Activated CD4-positive, alpha-beta T cell treated with anti-CD3 and anti-CD28 coated beads, Interleukin-2, amount 10 ng/mL, durations not matched to agents 7 days and 5 days (primary cell): ENCODE results near the gene PTGIS. TPM values are rescaled to one million over a fixed set of nuclear protein-coding genes. Genes with fewer than 3 reads are reported as not detected.

ENCODE experiments used
- CTCF ChIA-PET: fragments of 350-600 bp; sonication (Branson Sonifier 250); formaldehyde crosslinking; loops from one replicate; lab custom pipeline; 2021; ENCODE audit warnings: antibody characterized with exemption; lab: Charles Lee
- POLR2A ChIA-PET: fragments of 350-600 bp; sonication (Branson Sonifier 250); formaldehyde crosslinking; loops from one replicate; lab custom pipeline; 2021; ENCODE audit warnings: antibody characterized with exemption; lab: Charles Lee
- DNase-seq: peaks from one replicate; pipeline ENCODE4 v3.0.0-alpha.2; 2020
- H3K27ac Mint-ChIP-seq: one replicate; pipeline ENCODE4 v1.8.0; 2021; ENCODE audit warnings: mild to moderate bottlenecking, moderate library complexity, mixed read lengths
- H3K27me3 Mint-ChIP-seq: one replicate; pipeline ENCODE4 v1.8.0; 2021; ENCODE audit warnings: mixed read lengths
- H3K36me3 Mint-ChIP-seq: one replicate; pipeline ENCODE4 v1.8.0; 2021; ENCODE audit warnings: low read depth, mixed read lengths
- H3K4me1 Mint-ChIP-seq: one replicate; pipeline ENCODE4 v1.8.0; 2021; ENCODE audit warnings: mixed read lengths
- H3K4me3 Mint-ChIP-seq: one replicate; pipeline ENCODE4 v1.8.0; 2021; ENCODE audit warnings: mild to moderate bottlenecking, moderate library complexity, mixed read lengths
- H3K9me3 Mint-ChIP-seq: one replicate; pipeline ENCODE4 v1.8.0; 2021; ENCODE audit warnings: mixed read lengths
- total RNA-seq, 2 experiments: library from RNA; stranded (reverse); gene quantifications; one replicate each; pipeline ENCODE4 v1.2.3, GENCODE V29; 2021

Gene PTGIS
- total RNA-seq, 2 experiments from 2014 or later, result 0.40 to 0.62 TPM

DNA sequence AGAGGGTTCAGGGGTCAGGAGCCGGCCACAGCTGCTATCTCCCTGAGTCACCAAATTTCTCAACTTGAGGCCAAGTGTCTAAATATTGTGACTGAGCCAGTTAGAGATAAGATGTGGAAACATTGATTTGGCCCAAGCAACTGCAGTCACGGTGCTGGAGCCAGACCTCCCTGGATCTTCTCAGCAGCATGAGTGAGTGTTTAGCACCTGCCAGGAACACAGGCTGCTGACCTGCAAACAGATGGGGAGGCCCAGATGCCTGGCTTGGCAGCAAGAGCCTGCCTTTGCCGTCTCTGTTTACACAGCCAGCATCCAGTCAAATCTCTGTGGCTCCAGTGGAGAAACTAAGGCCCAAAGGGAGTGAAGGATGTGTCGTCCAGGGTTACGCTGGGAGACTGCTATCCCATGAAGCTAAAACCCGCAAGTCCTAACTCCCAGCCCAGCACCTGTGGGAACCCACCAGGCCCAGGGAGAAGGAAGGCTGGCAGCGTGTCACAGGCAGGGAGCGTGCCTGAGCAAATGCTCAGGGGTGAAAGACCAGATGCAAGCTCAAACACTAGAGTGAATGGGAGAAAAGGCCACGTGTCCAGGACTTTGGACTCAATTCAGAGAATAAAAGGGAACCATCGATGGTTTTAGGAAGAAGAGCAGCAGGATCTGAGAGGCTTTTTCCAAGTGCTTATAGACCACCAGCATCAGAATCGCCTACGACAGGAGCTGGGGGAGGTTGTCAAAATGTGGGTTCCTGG, 15.9 kb upstream of the PTGIS start:
- DNase-seq, result no peak
- POLR2A ChIA-PET, result interaction anchor here (1.2 kb wide), 1 partner anchor 10 kb away, joined by 3 read pairs; no protein-coding TSS in a partner anchor
- peaks cover 21% of the 10 kb centered on the region for H3K27me3 Mint-ChIP-seq
- CTCF ChIA-PET, result interaction anchor here (0.6 to 2.7 kb wide), 2 partner anchors 11 to 148 kb away, joined by 5 to 14 read pairs; no protein-coding TSS in a partner anchor
- peaks cover 24% of the 10 kb centered on the region for H3K4me1 Mint-ChIP-seq
- H3K4me3 Mint-ChIP-seq, result no peak overlapping the region
- peaks cover 9% of the 10 kb centered on the region for H3K9me3 Mint-ChIP-seq
- peaks cover 20% of the 10 kb centered on the region for H3K36me3 Mint-ChIP-seq
- H3K27ac Mint-ChIP-seq, result peak overlapping the region; percentile 60

DNA sequence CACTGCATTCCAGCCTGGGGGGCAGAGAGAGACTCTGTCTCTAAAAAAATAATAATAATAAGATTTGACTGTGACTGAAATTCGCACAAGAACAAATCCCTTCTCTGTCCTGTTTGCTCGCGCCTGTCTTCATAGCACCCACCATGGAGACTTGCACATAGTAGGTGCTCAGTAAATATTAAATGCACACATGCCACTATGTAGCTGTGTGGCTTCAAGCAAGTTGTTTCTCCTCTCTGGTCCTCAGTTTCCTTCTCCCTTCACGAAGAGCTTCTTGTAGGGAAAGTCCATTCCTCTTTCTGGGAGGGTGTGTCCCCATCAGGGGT, 15.4 kb upstream of the PTGIS start:
- Mint-ChIP-seq H3K4me3 (no peak overlapping the region), H3K36me3 (peaks cover 19% of the 10 kb centered on the region), H3K9me3 (peaks cover 8% of the 10 kb centered on the region), H3K27me3 (peaks cover 21% of the 10 kb centered on the region), H3K4me1 (peaks cover 25% of the 10 kb centered on the region), H3K27ac (peak overlapping the region; percentile 60)
- DNase-seq, result no peak
- ChIA-PET POLR2A (no interaction called here), CTCF (interaction anchor here (1.4 to 2.7 kb wide), 2 partner anchors 11 to 84 kb away, joined by 3 to 14 read pairs; no protein-coding TSS in a partner anchor)

DNA sequence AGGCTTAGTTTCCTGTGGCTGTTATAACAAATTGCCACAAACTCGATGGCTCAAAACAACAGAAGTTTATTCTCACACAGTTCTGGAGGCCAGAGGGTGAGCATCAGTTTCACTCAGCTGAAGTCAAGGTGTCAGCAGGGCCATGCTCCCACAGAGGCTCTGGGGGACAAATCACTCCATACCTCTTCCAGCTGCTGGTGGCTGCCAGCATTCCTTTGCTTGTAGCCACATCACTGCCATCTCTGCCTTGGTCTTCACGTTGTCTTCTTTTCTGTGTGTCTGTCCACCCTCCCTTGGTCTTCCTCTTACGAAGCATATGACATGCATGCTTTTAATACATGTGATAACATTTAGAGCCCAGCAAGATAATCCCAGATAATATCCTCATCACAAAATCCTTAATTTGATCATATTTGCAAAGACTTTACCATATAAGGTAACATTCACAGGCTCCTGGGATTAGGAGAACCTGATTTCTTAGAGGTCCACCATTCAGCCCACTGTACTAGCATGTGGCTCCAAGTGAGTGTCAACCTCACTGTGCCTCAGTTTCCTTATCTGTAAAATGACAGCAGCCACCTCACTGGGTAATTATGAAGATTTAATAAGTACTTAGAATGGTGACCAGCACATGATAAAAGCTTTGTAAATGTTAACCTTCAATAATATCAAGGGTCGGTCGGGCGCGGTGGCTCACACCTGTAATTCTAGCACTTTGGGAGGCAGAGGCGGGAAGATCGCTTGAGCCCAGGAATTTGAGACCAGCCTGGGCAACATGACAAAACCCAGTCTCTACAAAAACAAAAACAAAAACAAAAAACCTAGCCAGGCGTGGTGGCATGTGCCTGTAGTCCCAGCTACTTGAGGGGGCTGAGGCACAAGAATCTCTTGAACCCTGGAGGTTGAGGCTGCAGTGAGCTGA, 14.7 kb upstream of the PTGIS start:
- ChIA-PET POLR2A (no interaction called here), CTCF (interaction anchor here (1.2 to 3.5 kb wide), 5 partner anchors 7 to 85 kb away, joined by 3 to 16 read pairs (median 4); no protein-coding TSS in a partner anchor)
- DNase-seq, result no peak
- H3K9me3 Mint-ChIP-seq, result peaks cover 8% of the 10 kb centered on the region
- no peak overlapping the region for H3K4me3 Mint-ChIP-seq
- H3K27ac Mint-ChIP-seq, result no peak overlapping the region
- peaks cover 21% of the 10 kb centered on the region for H3K27me3 Mint-ChIP-seq
- H3K36me3 Mint-ChIP-seq, result peaks cover 19% of the 10 kb centered on the region
- peaks cover 30% of the 10 kb centered on the region for H3K4me1 Mint-ChIP-seq

DNA sequence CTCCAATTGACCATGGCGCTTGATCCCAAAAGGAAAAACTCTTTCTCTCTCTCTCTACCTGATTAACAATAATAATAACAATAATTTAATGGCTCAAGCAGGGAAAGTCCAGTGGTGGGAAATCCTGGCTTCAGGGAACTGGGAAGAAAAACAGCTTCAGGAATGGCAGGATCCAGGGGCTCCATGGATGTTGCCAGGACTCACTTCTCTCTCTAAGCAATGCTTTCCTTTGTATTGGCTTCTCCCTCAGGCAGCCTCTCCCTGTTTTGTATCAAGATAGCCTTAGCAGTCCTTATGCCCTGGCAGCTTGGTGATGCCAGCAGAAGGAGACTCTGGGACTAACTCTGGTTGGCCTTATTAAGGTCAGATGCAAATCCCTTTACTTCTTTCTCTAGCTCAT, 13.5 kb upstream of the PTGIS start:
- Mint-ChIP-seq H3K9me3 (peaks cover 14% of the 10 kb centered on the region), H3K4me1 (peaks cover 39% of the 10 kb centered on the region), H3K27me3 (peaks cover 24% of the 10 kb centered on the region), H3K36me3 (peaks cover 26% of the 10 kb centered on the region), H3K4me3 (no peak overlapping the region), H3K27ac (no peak overlapping the region)
- ChIA-PET POLR2A (no interaction called here), CTCF (interaction anchor here (1.2 to 3.5 kb wide), 5 partner anchors 8 to 29 kb away, joined by 3 to 16 read pairs (median 4); no protein-coding TSS in a partner anchor)
- DNase-seq, result no peak

GRCh38 chr20:49580813-49581174, 12.9 kb upstream of the PTGIS start:
- H3K36me3 Mint-ChIP-seq, result peaks cover 30% of the 10 kb centered on the region
- H3K27me3 Mint-ChIP-seq, result peaks cover 24% of the 10 kb centered on the region
- ChIA-PET CTCF (interaction anchor here (0.6 to 3.5 kb wide), 10 partner anchors 9 to 227 kb away, joined by 3 to 16 read pairs (median 4); no protein-coding TSS in a partner anchor), POLR2A (no interaction called here)
- no peak overlapping the region for H3K27ac Mint-ChIP-seq
- DNase-seq, result no peak
- no peak overlapping the region for H3K4me3 Mint-ChIP-seq
- peaks cover 20% of the 10 kb centered on the region for H3K9me3 Mint-ChIP-seq
- peaks cover 44% of the 10 kb centered on the region for H3K4me1 Mint-ChIP-seq

- Mint-ChIP-seq H3K36me3 (peaks cover 30% of the 10 kb centered on the region), H3K4me1 (peaks cover 43% of the 10 kb centered on the region), H3K9me3 (peaks cover 20% of the 10 kb centered on the region), H3K27me3 (peaks cover 24% of the 10 kb centered on the region), H3K4me3 (no peak overlapping the region), H3K27ac (peak overlapping the region; percentile 50)
- DNase-seq, result no peak
- CTCF ChIA-PET, result interaction anchor here (0.6 to 3.5 kb wide), 16 partner anchors 9 to 226 kb away, joined by 3 to 16 read pairs (median 4); no protein-coding TSS in a partner anchor
- POLR2A ChIA-PET, result no interaction called here
Measured at GRCh38 chr20:49579874-49580812, 12.2 kb upstream of the PTGIS start.

DNA sequence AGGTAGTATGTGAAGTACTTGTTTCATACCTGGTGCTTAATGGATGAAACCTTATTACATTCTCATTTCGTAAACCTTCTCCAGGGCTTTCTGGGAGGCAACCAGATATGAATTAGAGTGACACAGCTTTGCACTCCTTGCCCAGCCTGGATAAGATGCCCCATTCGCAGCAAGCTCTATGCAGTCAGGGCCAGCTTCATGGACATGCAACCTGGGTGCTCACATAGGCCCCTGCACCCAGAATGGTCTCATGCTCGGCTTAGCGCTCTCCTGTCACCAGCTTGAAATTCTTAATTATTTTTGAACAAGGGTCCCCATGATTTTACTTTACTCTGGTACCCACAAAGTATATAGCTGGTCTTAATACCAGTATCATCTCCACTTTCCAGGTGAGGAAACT, 11.3 kb upstream of the PTGIS start:
- Mint-ChIP-seq H3K4me3 (no peak overlapping the region), H3K27me3 (peaks cover 19% of the 10 kb centered on the region), H3K4me1 (peaks cover 45% of the 10 kb centered on the region), H3K9me3 (peaks cover 20% of the 10 kb centered on the region), H3K27ac (peak overlapping the region; percentile 50), H3K36me3 (peaks cover 30% of the 10 kb centered on the region)
- DNase-seq, result no peak
- CTCF ChIA-PET, result interaction anchor here (1.2 to 3.5 kb wide), 9 partner anchors 8 to 46 kb away, joined by 3 to 16 read pairs (median 5); no protein-coding TSS in a partner anchor
- POLR2A ChIA-PET, result no interaction called here

- ChIA-PET POLR2A (no interaction called here), CTCF (interaction anchor here (0.8 to 2.1 kb wide), 3 partner anchors 9 to 42 kb away, joined by 3 to 11 read pairs (median 7); no protein-coding TSS in a partner anchor)
- no peak for DNase-seq
- H3K4me1 Mint-ChIP-seq, result peaks cover 52% of the 10 kb centered on the region
- H3K4me3 Mint-ChIP-seq, result no peak overlapping the region
- H3K36me3 Mint-ChIP-seq, result peaks cover 29% of the 10 kb centered on the region
- H3K27me3 Mint-ChIP-seq, result peaks cover 19% of the 10 kb centered on the region
- no peak overlapping the region for H3K27ac Mint-ChIP-seq
- peaks cover 20% of the 10 kb centered on the region for H3K9me3 Mint-ChIP-seq
Measured at GRCh38 chr20:49578436-49578835, 10.5 kb upstream of the PTGIS start.

DNA sequence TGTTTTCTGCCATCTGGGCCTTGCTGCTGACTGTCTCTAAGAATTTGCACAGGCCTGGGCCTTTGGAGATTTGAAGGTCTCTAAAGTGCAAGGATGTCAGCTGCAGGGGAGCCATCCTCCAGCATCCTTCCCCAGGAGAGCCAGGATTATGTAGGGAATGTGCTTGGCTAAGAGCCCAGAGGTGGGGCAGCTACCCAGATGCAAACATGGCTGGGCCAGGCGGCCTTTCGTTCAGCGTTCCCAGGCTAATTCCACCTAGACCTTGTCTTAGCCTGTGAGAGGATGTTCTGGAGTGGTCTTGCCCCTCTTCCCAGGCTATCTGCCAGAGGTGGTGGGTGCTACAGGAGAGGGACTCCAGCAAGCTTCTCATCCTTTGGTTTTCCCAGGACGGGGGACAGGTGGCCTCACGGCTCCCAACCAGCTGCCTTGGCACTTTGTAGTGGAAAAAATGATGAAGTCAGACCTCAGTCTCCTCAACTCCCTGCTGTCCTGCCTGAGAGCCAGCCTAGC, 7.7 kb upstream of the PTGIS start:
- H3K9me3 Mint-ChIP-seq, result peaks cover 12% of the 10 kb centered on the region
- DNase-seq, result no peak
- H3K4me1 Mint-ChIP-seq, result peaks cover 62% of the 10 kb centered on the region
- CTCF ChIA-PET, result interaction anchor here (1.8 kb wide), 1 partner anchor 34 kb away, joined by 7 read pairs; no protein-coding TSS in a partner anchor
- peaks cover 15% of the 10 kb centered on the region for H3K36me3 Mint-ChIP-seq
- no peak overlapping the region for H3K27ac Mint-ChIP-seq
- H3K27me3 Mint-ChIP-seq, result peaks cover 16% of the 10 kb centered on the region
- H3K4me3 Mint-ChIP-seq, result no peak overlapping the region
- POLR2A ChIA-PET, result no interaction called here

GRCh38 chr20:49573900-49574416, 6.0 kb upstream of the PTGIS start:
- Mint-ChIP-seq H3K4me3 (no peak overlapping the region), H3K27ac (no peak overlapping the region), H3K9me3 (peaks cover 12% of the 10 kb centered on the region), H3K27me3 (peaks cover 26% of the 10 kb centered on the region), H3K4me1 (peaks cover 56% of the 10 kb centered on the region), H3K36me3 (peaks cover 11% of the 10 kb centered on the region)
- ChIA-PET POLR2A (no interaction called here), CTCF (interaction anchor here (0.7 kb wide), 1 partner anchor 21 kb away, joined by 5 read pairs; no protein-coding TSS in a partner anchor)
- no peak for DNase-seq

GRCh38 chr20:49572857-49573256, 4.9 kb upstream of the PTGIS start:
- Mint-ChIP-seq H3K36me3 (peaks cover 11% of the 10 kb centered on the region), H3K4me1 (peaks cover 53% of the 10 kb centered on the region), H3K9me3 (peaks cover 12% of the 10 kb centered on the region), H3K27me3 (peaks cover 34% of the 10 kb centered on the region), H3K4me3 (peak overlapping the region; percentile 21), H3K27ac (peak overlapping the region; percentile 89)
- CTCF ChIA-PET, result interaction anchor here (1.0 to 3.0 kb wide), 2 partner anchors 32 to 39 kb away, joined by 3 to 11 read pairs; no protein-coding TSS in a partner anchor
- POLR2A ChIA-PET, result no interaction called here
- peak; percentile 44 for DNase-seq
